GM19397 (cell line): Measurements from ENCODE around the gene SDCBP2.

Experiments
- ATAC-seq: cut with Tn5 transposase; IDR thresholded peaks from one replicate; pipeline ENCODE4 v1.9.1; 2021; ENCODE audit warnings: mild to moderate bottlenecking, moderate library complexity; ENCODE audit not compliant: unreplicated experiment

Gene SDCBP2

GRCh38 chr20:1331801-1332453, 3.0 kb upstream of the SDCBP2 start:
- ATAC-seq, result no peak

GRCh38 chr20:1331101-1331500, 2.2 kb upstream of the SDCBP2 start:
- no peak for ATAC-seq

GRCh38 chr20:1330075-1330830, 1.3 kb upstream of the SDCBP2 start:
- ATAC-seq, result no peak

- ATAC-seq, result no peak
Measured at GRCh38 chr20:1327827-1328679, 886 bp downstream of the SDCBP2 start.

GRCh38 chr20:1327241-1327653, 1.7 kb downstream of the SDCBP2 start:
- ATAC-seq, result no peak

DNA sequence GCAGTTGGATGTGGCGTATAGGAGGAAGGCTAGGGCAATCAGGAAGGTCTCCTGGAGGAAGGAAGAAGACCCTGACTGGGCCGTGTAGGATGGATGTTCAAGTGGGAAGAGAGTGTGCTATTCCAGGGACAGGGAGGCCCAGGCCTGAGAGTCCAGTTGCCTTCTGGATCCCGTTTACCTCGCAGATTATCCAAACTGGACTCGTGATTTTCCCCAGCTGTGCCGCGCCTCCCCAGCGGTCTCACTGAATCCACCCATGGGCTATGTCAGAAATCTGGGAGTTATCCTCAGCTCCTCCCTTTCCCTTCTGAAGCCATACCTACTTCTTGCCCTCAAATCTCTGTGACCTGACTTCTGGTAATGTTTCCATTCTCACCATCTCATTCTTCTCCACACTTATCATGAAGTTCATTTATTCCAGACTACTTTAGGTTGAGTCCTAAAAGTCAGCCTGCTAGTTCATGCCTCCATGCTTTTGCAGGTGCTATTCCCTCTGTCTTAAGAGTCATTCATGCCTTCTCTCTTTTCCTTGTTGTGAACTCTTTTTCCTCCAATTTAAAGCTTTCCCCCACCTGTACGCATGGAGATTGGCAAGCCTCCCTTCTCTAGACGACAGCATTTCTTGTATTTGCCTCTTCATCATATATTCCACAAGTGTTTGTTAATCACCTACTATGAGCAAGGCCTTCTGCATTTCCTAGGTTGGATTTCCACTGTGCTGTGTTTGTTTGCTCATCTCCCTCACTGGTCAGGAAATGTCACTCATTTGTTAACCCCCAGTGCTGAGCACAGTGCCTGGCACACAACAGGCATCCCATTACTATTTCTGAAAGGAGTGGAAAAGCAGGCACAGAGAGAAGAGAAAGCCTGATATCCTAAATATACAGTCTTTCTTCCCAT, 2.7 kb downstream of the SDCBP2 start:
- no peak for ATAC-seq

- peak; percentile 84 for ATAC-seq
Measured at GRCh38 chr20:1325173-1326030, 3.5 kb downstream of the SDCBP2 start.

GRCh38 chr20:1324598-1325172, 4.3 kb downstream of the SDCBP2 start:
- ATAC-seq, result no peak

GRCh38 chr20:1323830-1324597, 4.9 kb downstream of the SDCBP2 start:
- ATAC-seq, result no peak

DNA sequence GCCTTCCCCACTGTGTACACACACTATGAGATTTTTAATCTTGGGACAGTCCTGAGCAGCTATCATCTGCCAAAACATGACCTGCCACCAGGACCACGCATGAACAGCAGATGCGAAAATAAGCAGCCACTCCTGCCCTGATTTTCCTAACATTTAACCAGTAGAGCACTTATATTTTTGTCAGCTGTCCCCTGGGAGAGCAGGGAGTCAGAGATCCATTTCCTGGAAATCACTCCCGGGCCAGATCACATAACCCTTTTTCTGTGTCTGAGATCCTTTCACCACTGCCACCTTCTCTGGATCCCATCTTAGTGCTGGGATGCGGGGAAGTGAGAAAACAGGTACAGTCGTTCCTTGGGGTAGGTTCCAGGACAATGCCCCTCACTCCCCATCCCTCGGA, 5.7 kb downstream of the SDCBP2 start:
- no peak for ATAC-seq

DNA sequence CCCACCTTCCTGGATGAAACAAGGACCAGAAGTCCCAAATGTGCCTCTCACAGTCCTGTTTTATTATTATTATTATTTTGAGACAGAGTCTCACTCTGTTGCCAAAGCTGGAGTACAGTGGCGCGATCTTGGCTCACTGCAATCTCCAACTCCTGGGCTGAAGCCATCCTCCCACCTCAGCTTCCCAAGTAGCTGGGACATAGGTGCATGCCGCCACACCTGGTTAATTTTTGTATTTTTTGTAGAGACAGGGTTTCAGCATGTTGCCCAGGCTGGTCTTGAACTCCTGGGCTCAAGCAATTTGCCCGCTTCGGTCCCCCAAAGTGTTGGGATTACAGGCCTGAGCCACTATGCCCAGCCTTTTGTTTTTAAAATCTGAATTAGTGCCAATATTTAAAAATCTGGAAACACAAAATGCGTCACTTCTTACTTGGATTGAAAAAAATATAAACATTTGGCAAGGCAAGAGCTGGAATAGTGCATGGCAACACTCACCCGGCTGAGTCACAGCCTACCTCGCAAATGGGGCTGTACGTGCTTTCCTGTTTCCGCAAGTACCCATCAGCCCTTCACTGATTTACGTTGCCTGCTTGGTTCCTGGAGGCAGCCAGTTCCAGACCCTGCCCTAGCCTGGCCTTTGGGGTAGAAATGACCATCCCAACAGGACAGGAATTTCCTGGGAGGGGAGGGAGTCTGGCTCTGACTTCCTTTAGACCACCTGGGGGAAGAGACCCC, 6.3 kb downstream of the SDCBP2 start:
- ATAC-seq, result no peak

- no peak for ATAC-seq
Measured at GRCh38 chr20:1321654-1321939, 7.3 kb downstream of the SDCBP2 start.

DNA sequence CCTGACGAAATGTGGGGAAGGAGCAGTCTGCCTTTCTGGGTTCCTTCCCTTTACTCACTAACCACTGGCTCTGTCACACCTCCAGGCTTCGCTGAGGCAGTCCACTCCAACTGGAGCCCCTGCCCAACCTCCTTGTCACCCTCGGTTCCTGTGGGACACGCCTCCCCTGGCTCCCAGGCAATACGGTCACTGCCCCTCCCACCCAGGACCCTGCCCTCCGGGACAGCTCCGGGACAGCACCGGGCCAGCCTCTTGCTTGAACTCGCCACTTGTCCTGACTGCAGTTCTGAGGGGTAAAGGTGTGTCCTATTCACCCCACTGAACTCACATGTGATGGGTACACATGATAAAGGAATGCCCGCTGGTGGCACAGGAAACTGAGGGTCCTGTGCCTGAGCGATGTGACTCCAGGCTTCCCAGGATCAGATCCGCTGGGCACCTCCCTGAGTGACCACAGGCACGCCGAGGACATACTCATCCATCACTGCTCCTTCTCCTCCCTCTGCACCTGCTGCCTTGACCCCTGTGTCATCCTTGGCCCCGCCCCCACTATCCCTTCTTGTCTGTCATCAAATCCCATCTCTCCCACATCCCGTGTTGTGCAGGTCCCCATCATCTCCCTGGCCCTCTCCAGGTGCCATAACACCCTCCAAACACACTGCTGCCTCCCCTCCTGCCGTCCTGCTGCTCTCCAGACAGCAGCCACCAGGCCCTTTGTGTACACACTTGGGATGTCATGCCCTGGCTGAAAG, 7.9 kb downstream of the SDCBP2 start:
- no peak for ATAC-seq

- ATAC-seq, result no peak
Measured at GRCh38 chr20:1320016-1320415, 8.9 kb downstream of the SDCBP2 start.

DNA sequence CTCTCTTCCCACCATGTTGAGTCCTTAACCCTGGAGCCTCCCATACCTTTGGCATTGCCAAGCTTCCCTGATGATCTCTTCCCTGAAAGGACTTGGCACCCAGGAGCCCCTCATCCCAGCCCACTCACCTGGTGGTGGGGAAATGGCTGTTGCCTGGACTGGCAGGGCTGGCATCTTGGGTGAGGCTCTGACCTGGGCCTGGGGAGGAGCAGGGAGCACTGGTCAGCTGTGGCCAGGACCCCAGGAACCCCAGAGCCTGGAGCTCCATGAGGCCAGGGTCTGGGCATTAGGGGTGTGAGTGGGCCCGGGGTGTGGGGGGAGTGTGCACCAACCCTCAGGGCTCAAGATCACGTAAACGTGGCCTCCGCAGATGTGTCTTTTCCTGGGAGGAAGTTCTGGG, 9.5 kb downstream of the SDCBP2 start:
- no peak for ATAC-seq

DNA sequence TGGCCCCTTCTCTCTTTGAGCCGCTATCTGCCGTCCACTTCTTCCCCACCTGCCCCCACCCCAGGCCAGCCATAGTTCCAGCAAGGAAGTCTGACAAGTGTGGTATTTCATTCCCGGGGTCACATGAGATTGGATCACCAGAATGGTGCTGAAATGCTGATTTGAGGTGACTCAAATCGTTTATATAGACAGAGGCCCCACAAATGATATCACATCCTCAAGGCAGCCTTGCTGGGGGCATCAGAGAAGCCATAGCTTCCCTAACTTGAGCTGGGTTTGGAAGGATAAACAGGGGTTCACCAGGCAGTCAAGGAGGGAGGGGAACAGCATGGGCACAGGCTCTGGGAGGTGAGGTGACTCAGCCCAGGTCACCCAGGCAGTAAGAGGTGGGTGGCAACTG, 9.9 kb downstream of the SDCBP2 start:
- ATAC-seq, result no peak

GRCh38 chr20:1317545-1318255, 11.2 kb downstream of the SDCBP2 start:
- ATAC-seq, result no peak
